GM04503 (cell line): ENCODE measurements around the gene TGM1.

ENCODE experiments used
- DNase-seq: peaks from one replicate; pipeline ENCODE4 v3.0.0-alpha.2; 2012; ENCODE audit warnings: low read depth

The TGM1 gene

DNA sequence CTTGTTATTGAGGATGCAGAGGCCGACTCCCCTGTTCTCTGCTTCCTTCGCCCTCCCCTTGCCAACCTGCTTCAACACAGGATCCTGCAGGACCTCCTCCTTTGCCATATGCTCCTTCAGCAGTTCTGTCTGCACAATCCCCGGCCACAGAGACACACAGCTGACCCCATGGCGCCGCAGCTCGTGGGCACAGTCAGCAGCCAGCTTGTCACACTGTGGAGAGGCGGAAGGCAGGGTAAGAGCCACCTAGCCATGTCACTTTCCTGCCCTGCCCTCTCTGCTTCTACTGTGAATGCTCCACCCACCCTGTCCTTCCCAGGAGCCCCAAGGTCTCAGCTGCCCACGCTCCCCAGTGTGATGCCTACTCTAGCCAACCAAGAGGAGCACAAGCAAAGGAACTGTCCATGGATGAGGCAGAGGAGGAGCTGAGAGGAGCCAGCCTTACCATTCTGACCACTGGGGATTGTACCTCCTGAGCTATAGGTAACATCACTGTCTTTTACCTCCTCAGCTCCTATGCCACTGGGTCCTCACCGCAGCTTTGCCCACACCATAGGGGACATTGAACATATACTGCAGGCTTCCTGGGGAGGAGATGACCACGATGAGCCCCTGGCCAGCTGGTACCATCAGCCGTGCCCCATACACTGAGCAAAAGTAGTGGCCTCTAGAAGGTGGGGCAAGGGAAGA is 29.3 kb upstream of the TGM1 start:
- no peak for DNase-seq

GRCh38 chr14:24291446-24292117 is 28.6 kb upstream of the TGM1 start:
- no peak for DNase-seq

DNA sequence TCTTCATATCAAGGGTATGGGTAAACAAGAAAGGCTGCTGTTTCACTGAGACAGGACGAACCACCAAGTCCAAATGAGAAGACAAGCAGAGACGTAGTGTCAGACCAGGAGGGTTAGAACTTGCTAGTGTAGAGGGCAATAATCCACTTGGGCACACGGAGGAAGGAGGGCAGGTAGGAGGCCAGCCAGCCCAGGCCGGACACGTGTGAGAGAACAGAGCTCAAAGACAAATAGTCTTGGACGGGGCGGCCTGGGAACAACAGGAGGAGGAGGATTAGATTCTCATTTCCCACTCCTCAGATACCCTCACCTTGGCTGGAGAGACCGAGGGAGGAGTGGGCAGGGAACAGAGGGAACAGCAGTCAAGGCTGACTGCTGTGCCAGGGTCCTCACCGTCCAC is 27.8 kb upstream of the TGM1 start:
- DNase-seq: no peak

DNA sequence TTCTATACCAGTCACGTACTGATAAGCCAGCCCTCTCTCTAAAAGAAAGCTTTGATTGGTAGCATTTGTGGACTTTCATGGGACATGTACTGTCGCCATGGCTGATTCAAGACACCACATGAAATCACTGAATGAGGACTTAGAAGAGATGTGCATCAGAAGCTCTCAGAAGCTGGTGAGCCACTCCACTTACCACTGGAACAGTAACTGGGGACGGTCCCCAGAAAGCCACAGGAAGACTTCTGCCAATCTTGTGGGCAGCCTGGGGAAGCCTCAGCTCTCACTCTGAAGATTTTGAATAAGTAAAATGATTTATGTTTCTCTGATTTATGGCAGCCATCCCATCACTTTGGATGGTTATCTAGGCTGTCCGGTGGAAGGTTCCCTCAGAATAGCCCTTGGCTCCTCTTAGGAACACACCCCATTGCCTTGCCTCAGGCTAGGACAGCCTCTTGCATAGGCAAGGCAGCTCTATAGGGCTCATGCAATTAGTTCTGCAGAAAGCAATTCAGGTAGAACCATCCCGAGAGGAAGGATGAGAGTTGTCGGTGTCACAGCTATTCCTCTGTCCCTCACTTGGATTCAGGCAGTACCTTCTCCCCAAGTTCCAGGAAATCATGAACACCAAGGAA is 26.8 kb upstream of the TGM1 start:
- DNase-seq: no peak

DNA sequence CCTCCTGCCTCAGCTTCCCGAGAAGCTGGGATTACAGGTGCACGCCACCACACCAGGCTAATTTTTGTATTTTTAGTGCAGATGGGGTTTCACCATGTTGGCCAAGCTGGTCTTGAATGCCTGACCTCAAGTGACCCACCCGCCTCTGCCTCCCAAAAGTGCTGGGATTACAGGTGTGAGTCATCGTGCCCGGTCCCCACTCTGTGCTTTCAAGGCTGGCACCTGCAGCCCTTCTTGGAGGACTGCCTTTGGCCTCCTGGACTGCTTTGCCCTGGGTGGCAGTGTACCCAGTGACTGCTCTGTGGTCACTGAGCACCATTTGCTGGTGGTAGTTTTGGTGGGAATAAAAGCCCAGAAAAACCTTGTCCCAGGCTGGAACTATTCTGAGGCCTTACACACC is 24.0 kb upstream of the TGM1 start:
- no peak for DNase-seq

DNA sequence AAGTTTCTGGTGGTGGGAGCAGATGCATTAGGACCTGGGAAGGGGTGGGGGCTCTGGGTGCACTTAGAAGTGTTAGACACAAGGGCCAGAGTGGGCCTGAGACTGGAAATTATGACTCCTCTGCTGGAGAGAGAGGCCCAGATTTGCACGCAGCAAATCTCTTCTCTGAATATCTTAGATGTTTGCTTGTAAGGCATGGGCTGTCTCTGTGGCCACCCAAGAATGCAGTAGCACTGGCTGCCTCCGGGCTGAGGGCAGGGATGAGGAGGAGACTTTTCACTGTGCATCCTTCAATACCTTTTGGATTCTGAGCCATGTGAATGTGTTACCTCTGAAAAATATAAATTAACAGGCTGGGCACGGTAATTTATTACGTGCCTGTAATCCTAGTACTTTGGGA is 22.4 kb upstream of the TGM1 start:
- no peak for DNase-seq

GRCh38 chr14:24284501-24285035 is 21.6 kb upstream of the TGM1 start:
- no peak for DNase-seq

DNA sequence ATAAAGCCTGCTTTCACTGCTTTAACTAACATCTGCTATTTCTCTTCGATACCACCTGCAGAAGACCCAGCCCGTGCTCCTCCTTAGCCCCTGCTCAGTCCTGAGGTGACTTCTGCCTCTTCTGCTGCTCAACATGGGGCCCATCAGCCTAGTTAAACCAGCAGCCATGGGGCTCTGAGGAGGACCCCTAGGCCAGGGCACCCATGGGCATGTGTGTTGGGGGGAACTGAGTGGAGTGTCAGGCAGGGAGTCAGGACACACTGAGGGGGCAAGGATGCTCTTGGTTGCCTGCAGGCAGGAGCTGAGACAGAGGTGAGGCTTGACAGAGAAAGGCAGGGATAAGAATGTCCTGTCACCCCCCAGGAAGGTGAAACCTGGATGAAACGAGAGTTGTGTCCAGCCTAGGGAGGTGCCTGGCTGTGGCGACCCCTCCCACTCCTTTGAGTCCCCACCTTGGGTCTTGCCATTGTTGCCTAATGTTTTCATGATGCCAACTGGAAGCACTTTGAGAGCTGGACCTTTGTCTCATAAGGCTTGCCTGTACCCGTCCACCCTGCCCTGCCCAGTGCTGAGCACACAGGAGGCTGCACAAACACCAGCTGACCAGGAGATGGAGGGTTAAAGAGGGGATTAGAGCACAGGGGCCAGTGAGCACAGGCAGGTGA is 21.0 kb upstream of the TGM1 start:
- no peak for DNase-seq

GRCh38 chr14:24282736-24283135 is 19.8 kb upstream of the TGM1 start:
- DNase-seq: no peak

DNA sequence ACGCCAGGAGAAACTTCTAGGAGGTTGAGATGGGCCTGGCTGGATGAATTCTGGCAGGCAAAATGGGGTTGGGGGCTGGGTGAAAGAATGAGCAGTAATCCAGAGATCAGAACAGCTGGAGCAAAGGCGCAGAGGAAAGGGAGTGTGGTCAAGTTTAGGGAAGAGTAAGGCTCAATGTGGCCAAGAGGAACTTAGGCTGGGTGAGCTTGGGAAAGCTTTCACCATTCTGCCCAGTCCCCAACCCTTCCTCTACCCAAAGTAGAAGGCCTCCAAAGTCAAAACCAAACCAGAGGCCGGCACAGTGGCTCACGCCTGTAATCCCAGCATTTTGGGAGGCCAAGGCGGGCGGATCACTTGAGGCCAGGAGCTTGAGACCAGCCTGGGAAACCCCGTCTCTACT is 18.7 kb upstream of the TGM1 start:
- no peak for DNase-seq

DNA sequence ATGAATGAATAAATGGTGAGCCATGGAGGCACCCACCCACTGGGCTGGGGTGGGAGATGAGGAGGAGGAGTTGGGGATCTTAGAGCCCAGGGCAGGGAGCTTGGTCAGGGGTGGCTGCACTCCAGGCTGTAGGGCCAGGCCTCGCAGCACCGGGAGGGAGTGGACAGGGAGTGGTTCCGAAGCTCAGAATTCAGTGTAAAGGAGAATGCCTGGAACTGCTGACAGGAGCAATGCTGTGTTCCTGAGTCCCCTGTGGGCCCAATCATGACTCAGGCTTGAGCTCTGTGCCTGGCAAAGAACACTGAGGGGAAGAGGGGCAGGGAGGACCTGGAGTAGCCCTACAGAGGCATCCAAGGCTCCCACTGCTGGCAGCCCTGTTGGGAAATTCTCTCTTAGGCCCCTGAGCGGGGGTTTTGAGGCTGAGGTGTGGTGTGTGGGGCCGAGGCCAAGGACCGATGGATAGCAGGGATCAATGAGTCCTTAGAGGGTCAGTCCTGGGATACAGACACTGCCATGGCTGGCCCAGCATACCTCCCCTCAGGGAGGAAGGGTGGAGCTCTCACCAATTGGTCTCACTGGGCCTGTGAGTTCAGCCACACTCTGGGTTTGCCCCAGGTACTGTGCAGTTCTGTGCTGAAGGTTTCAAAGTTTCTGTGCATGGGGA is 18.0 kb upstream of the TGM1 start:
- DNase-seq: no peak

DNA sequence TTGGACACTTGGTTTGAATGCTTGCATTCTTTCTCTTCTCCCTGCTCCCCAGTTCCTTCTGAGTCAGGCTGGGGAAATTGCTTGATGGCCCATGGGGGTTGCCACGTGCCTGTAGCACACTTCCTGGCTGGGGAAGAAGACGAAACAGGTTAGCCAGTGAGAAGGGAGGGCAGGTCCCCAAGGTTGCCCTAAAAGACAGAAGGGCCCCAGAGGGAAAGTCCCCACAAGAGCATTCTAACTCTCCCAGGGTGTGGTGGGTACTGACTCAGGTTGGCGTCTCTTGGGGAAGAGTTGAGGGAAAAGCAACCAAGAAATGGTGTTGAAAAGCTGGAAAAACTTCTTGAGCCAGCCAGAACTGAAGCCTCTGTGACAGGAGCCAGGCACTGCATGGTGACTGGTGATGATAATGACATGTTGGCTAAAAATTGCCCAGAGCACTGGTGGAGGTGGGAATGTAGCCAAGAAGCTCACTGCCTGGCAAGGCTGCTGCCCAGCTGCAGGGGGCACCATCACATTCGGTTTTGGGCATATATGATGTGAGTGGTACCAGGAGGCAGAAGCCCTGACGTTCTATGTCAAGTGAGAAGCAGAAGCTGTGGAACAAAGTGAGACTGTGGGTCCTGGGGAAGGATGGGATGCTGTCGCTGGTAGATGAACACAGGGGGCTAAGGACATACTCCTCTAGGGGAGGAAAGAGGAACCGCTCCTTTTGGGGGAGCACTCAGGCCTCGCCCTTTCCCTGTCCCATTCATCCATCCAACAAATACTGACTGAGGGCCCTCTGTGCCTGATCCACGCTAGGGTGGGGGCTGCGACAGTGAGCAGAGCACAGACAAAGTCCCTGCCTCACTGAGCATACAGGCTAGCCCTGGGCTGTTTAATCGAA is 16.6 kb upstream of the TGM1 start:
- DNase-seq: no peak

GRCh38 chr14:24278424-24278823 is 15.4 kb upstream of the TGM1 start:
- DNase-seq: no peak

GRCh38 chr14:24277606-24278321 is 14.8 kb upstream of the TGM1 start:
- DNase-seq: no peak

DNA sequence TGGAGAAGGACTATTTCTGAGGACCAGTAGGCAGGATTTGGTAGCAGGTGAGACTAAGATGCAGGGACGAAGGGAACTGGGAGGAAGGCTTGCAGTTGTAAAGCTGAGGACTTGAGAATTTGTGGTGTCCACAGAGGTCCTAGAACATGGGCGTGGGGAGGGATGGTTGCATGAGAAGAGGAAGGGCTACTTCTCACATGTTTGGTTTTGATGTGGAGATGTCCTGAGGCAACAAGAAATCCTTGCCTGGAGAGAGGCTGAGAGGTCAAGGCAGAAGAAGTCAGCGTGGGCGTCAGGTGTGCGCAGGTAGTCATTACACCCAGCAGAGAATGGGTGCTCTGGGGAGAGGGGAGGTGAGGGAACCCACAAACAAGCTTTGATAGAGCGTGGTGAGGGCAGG is 14.1 kb upstream of the TGM1 start:
- DNase-seq: no peak

DNA sequence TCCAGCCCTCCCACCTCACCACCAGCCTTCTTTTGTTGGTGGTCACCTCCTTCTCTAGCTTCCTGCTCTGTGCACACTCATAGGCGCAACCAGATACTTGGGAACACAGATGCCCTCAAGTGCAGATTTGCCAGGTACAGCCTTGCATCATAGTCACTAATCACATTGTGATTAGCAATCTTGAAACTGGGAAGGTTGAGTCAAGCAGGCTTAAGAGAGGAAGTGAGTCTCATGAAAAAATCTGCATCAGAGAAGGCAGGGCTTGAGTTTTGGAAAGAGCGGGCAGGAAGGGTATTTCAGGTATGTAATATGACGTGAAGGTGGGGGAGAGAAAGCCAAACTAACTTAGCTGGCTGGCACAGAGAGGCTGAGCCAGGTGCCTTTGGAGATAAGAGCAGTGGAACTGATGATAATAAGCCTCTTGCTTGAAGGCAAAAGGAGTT is 11.1 kb upstream of the TGM1 start:
- no peak for DNase-seq

DNA sequence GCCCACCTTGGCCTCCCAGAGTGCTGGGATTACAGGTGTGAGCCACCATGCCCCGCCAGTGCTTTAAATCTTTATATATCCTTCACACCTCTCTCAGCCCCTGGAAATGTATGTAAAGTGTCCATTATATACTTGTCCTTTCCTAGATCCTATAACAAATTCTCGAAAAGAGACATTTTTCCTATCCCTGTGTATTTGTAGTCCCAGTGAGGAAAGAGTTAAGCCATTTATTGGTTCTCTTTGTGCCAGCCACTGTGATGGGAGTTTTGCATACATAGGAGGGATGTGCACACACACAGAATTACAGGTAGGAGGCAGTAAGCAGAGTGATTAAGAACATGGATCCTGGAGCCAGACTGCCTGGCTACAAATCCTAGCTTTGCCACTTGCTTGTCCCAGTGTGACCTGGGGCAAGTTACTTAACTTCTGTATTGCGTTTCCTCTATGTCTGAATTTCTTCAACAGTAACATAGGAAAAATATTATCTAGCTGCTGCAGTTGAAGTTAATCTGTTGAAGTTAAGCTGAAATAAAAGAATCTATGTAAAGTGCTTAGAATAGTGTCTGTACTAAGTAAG is 10.5 kb upstream of the TGM1 start:
- no peak for DNase-seq

- no peak for DNase-seq
Measured at GRCh38 chr14:24272467-24272866, 9.5 kb upstream of the TGM1 start.

DNA sequence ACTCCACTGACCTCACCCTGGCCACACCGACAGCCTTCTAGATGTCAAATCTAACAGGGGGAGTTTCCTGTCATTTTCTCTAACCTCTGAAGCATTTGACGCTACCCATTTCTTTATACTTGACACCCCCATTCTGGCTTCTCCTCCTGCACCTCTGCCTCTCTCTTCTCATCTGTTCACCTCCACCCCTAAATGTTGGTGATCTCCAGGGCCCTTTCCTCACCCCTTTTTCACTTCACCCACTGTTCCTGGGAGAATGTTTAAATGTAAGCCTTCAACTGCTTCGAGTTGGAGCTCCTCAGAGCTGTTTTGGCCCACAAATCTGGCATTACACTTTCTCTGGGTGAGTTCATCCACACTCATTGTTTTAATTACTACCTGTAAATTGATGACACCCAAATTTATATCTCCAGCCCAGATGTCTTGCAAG is 8.9 kb upstream of the TGM1 start:
- no peak for DNase-seq
